Measurements from ENCODE around the gene SELENON. TPM values are rescaled to one million over a fixed set of nuclear protein-coding genes. Genes with fewer than 3 reads are reported as not detected.

The SELENON gene
- polyA plus RNA-seq, 2 of the 4 experiments (the other 2 are of a cell fraction) = 16.6 to 41.1 TPM

DNA sequence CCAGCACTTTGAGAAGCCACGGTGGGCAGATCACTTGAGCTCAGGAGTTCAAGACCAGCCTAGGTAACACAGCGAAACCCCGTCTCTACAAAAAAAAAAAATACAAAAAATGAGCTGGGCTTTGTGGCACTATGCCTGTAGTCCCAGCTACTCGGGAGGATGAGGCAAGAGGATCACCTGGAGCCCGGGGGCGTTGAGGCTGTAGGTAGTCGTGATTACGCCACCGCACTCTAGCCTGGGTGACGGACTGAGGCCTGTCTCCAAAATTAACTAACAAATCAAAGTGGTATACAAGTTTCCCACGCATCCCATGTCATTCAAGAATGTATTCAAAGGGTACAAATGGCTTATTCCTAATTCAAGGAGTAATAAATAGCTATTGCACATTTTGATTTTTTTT lies 56.9 kb downstream of the SELENON start:
- POLR2A ChIA-PET = interaction anchor here (0.7 kb wide), 1 partner anchor 175 kb away, joined by 6 read pairs; no protein-coding TSS in a partner anchor
- CTCF ChIA-PET = interaction anchor here (0.6 kb wide), 1 partner anchor 154 kb away, joined by 3 read pairs; no protein-coding TSS in a partner anchor
- no peak for ATAC-seq
- Histone ChIP-seq H3K4me3 (no peak overlapping the region), H3K4me2 (no peak overlapping the region), H3K4me1 (peaks cover 20% of the 10 kb centered on the region; the same call in 1 of the 3 replicates), H3K27ac (no peak overlapping the region), H3K9me3 (no peaks in the 10 kb centered on the region)
- no peak for FAIRE-seq
- DNase-seq (ENCODE audit: low read depth in 1 of 2, low spot score in 1 of 2) = no peak
- TF ChIP-seq ESRRA (IDR thresholded peaks at IDR 0.05; ENCODE audit: borderline replicate concordance, low read length) (no peak), GATA3 (IDR thresholded peaks at IDR 0.05; ENCODE audit: borderline replicate concordance) (no peak), TFCP2L1 (CRISPR knock-in tag; IDR thresholded peaks at IDR 0.05) (no peak), ZC3H11A (IDR thresholded peaks at IDR 0.05) (no peak), HDAC2 (IDR thresholded peaks at IDR 0.05) (no peak)
- TF ChIP-seq, protein P1, sequence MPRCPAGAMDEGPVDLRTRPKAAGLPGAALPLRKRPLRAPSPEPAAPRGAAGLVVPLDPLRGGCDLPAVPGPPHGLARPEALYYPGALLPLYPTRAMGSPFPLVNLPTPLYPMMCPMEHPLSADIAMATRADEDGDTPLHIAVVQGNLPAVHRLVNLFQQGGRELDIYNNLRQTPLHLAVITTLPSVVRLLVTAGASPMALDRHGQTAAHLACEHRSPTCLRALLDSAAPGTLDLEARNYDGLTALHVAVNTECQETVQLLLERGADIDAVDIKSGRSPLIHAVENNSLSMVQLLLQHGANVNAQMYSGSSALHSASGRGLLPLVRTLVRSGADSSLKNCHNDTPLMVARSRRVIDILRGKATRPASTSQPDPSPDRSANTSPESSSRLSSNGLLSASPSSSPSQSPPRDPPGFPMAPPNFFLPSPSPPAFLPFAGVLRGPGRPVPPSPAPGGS (IDR thresholded peaks at IDR 0.05) = no peak
- WGBS (ENCODE audit: missing lambda C conversion rate) = 81% methylated on average over 11 of the region's 11 CpGs

DNA sequence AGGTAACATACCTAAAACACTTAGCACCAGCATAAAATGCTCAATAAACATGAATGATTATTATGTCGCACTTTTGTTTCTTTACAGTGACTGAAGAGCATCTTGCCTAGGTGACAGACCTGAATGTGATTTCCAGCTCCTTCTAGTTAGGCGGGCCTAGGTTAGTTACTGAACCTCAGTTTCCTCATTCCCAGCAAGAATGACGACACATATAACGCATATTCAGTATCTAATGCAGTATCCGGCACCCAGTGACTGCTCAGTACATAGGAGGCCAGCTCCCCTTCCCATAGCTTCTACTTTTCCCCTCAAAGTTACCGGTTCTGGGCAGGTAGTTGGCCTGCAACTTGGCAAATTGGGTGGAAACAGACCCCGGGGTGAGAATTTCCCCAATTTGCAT lies 58.5 kb downstream of the SELENON start:
- H3K27ac ChIP-seq = peak overlapping the region; percentile 88 to 90
- ATAC-seq (peak; percentile 13 to 31; a peak in 4 of 6 replicates), DNase-seq (ENCODE audit: low read depth in 1 of 2, low spot score in 1 of 2) (no peak), FAIRE-seq (no peak)
- peaks cover 20% of the 10 kb centered on the region; the same call in 1 of the 3 replicates for H3K4me1 ChIP-seq
- peak overlapping the region; percentile 63 for H3K4me3 ChIP-seq
- H3K4me2 ChIP-seq = peak overlapping the region; percentile 82
- no peak for TF ChIP-seq RNF2 (IDR thresholded peaks at IDR 0.05; ENCODE audit: borderline replicate concordance, low read depth)
- TF ChIP-seq, protein P1 (IDR thresholded peaks at IDR 0.05) = no peak
- TF ChIP-seq HOXA7 (CRISPR knock-in tag; IDR thresholded peaks at IDR 0.05) = no peak
- no peak for TF ChIP-seq ZC3H11A (IDR thresholded peaks at IDR 0.05)
- no peak for TF ChIP-seq HEYL (CRISPR knock-in tag; IDR thresholded peaks at IDR 0.05)
- TF ChIP-seq EHMT2 (IDR thresholded peaks at IDR 0.05; ENCODE audit: low read depth) = no peak
- CTCF ChIA-PET = no interaction called here
- POLR2A ChIA-PET = no interaction called here
- 28% methylated on average over 7 of the region's 7 CpGs for WGBS (ENCODE audit: missing lambda C conversion rate)
- no peaks in the 10 kb centered on the region for H3K9me3 ChIP-seq

DNA sequence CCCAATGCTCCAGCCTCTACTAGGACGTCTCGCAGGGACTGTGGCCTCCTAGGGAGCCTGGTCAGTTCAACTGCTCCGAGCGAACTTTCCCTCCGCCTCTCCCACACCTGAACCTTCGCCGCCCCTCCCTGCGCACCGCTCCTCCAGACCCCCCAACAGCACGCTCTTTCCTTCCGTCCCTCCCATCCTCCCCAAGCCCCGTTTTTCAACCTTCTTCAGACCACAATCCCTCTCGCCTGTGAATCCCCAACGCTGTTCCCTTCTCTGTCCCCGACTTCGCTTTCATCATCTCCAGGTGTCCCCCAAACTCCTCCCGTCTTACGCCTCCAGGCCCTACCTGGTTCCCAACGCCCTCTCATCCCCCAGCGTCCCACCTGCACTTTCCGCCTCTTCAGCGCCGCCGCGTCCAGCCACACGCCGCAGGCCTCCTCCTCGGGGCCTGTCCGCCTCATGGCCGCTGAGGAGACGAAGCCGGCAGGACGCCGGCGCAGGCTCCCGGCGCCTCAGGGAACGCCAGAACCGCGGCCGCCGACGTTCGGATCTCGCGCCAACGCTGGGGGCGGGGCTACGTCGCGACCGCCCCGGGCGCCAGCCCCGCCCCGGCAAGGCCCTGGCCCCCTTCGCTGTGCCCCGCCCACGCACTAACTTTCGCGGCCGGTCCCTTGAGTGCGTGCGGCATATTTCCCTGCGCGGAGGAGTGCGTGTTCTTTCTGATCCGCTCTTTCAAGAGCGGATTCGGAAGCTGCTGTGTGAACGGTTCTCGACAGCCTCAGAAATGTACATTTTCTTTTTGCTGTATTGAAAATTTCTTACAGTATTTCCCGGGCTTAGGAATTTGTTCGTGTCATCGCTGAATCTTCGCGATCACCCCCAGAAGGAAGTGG lies 59.2 kb downstream of the SELENON start, which contains the start of gene AUNIP:
AUNIP (minus strand) TSS at position 552 of the 884 bp plus-strand sequence; CDS start at position 452, 100 bp downstream.
- POLR2A ChIA-PET = no interaction called here
- Histone ChIP-seq H3K4me1 (peaks cover 20% of the 10 kb centered on the region; the same call in 1 of the 3 replicates), H3K4me2 (peak within 1 kb of the TSS; percentile 82), H3K9me3 (no peaks in the 10 kb centered on the region), H3K4me3 (peak within 1 kb of the TSS; percentile 63), H3K27ac (peak within 1 kb of the TSS; percentile 88 to 90)
- FAIRE-seq (no peak), DNase-seq (ENCODE audit: low read depth in 1 of 2, low spot score in 1 of 2) (peak; percentile 76 to 82), ATAC-seq (peak; percentile 87 to 94)
- CTCF ChIA-PET = interaction anchor here (1.1 kb wide), 1 partner anchor 36 kb away, joined by 3 read pairs; no protein-coding TSS in a partner anchor
- WGBS (ENCODE audit: missing lambda C conversion rate) = under 1% methylated on average over 35 of the region's 77 CpGs
- no peak for TF ChIP-seq HOXB5 (CRISPR knock-in tag; IDR thresholded peaks at IDR 0.05)
- TF ChIP-seq GATA3 (IDR thresholded peaks at IDR 0.05; ENCODE audit: borderline replicate concordance) = 0 out of 2 replicates have a peak, but pooled peaks have one; percentile 14
- TF ChIP-seq KDM5A (IDR thresholded peaks at IDR 0.05) = peak; percentile 51; the same call in 1 of the 2 replicates
- no peak for TF ChIP-seq TFCP2L1 (CRISPR knock-in tag; IDR thresholded peaks at IDR 0.05)
- TF ChIP-seq, protein P2, sequence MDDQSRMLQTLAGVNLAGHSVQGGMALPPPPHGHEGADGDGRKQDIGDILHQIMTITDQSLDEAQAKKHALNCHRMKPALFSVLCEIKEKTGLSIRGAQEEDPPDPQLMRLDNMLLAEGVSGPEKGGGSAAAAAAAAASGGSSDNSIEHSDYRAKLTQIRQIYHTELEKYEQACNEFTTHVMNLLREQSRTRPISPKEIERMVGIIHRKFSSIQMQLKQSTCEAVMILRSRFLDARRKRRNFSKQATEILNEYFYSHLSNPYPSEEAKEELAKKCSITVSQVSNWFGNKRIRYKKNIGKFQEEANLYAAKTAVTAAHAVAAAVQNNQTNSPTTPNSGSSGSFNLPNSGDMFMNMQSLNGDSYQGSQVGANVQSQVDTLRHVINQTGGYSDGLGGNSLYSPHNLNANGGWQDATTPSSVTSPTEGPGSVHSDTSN (IDR thresholded peaks at IDR 0.05) = no peak
- TF ChIP-seq, protein P3, sequence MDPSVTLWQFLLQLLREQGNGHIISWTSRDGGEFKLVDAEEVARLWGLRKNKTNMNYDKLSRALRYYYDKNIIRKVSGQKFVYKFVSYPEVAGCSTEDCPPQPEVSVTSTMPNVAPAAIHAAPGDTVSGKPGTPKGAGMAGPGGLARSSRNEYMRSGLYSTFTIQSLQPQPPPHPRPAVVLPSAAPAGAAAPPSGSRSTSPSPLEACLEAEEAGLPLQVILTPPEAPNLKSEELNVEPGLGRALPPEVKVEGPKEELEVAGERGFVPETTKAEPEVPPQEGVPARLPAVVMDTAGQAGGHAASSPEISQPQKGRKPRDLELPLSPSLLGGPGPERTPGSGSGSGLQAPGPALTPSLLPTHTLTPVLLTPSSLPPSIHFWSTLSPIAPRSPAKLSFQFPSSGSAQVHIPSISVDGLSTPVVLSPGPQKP (IDR thresholded peaks at IDR 0.05; ENCODE audit: low read depth, low read length) = no peak
- TF ChIP-seq, protein P4, sequence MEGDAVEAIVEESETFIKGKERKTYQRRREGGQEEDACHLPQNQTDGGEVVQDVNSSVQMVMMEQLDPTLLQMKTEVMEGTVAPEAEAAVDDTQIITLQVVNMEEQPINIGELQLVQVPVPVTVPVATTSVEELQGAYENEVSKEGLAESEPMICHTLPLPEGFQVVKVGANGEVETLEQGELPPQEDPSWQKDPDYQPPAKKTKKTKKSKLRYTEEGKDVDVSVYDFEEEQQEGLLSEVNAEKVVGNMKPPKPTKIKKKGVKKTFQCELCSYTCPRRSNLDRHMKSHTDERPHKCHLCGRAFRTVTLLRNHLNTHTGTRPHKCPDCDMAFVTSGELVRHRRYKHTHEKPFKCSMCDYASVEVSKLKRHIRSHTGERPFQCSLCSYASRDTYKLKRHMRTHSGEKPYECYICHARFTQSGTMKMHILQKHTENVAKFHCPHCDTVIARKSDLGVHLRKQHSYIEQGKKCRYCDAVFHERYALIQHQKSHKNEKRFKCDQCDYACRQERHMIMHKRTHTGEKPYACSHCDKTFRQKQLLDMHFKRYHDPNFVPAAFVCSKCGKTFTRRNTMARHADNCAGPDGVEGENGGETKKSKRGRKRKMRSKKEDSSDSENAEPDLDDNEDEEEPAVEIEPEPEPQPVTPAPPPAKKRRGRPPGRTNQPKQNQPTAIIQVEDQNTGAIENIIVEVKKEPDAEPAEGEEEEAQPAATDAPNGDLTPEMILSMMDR (IDR thresholded peaks at IDR 0.05) = no peak
- TF ChIP-seq MAFK (IDR thresholded peaks at IDR 0.05; ENCODE audit: partially characterized antibody) = no peak
- TF ChIP-seq HEYL (CRISPR knock-in tag; IDR thresholded peaks at IDR 0.05) = no peak
- TF ChIP-seq RFX5 (IDR thresholded peaks at IDR 0.05) = no peak
- TF ChIP-seq SREBF2 (IDR thresholded peaks at IDR 0.05) = no peak
- TF ChIP-seq JUNB (IDR thresholded peaks at IDR 0.05) = no peak
- TF ChIP-seq RARB (CRISPR knock-in tag; IDR thresholded peaks at IDR 0.05) = no peak
- TF ChIP-seq FOSL2 (IDR thresholded peaks at IDR 0.05) = no peak
- TF ChIP-seq FOSL2 (CRISPR knock-in tag; IDR thresholded peaks at IDR 0.05) = no peak
- TF ChIP-seq, protein P1 (IDR thresholded peaks at IDR 0.05) = no peak; the same call in 2 of the 3 replicates
- no peak for TF ChIP-seq CEBPB (IDR thresholded peaks at IDR 0.05)
- peak in 1 of 2 experiments; percentile 46; a peak in 2 of 5 replicates for TF ChIP-seq JUN (IDR thresholded peaks at IDR 0.05)
